C4-2B (cell line): Measurements from ENCODE around the gene IMMT.

Source experiments
- ZFX ChIP-seq: fragments of 450-650 bp; IDR thresholded peaks from 2 replicates; pipeline ENCODE4 v1.6.1; 2017
- TF ChIP-seq, protein P1 (sequence below): fragments of 450-650 bp; conservative IDR thresholded peaks from 2 replicates; pipeline ENCODE4 v1.5.1; 2017; ENCODE audit warnings: mild to moderate bottlenecking

DNA sequence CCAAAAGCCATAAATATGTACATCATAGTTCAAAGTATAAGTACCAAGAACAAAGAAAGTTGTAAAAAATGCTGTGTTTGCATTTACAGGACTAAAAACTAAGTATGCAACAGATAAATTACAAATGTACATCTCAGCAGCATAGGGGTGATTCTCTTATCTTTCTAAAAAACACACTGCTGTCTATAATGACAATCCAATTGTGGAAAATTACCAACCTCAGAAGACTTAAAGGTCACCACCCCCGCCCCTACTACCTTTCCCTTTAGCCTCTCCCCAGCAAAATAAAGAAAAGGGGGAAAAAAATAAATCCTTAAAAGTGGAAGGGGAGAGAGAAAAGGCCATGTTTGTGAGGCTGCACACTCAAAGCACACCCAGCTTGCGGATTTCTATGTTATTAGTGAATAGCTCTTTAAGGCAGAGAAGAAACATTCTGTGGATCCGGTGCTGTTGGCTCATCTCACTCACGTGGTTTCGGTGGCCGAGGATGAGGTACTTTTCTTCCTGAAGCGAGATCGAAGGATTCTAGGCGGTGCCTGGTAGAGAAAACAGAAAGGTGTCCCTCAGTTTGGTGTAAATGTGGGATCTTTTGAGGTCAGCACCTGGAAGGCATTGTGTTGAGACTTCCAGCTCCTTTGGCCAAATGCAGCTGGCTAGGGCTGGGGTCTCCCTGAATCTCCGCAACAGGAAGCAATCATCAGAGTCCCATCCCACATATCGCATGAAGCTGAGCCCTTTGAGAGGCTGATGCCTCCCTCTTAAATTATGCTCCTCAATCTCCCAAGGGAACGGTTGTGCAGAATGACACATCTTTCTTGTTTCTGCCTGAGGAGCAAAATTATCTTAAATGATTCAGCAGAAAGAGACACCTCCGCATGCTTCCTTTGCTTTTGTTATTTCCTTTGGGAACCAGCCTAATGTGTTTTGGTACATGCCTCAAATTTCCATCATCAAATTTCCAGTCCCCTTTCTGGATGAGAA is 21.6 kb upstream of the IMMT start:
- TF ChIP-seq, protein P1, sequence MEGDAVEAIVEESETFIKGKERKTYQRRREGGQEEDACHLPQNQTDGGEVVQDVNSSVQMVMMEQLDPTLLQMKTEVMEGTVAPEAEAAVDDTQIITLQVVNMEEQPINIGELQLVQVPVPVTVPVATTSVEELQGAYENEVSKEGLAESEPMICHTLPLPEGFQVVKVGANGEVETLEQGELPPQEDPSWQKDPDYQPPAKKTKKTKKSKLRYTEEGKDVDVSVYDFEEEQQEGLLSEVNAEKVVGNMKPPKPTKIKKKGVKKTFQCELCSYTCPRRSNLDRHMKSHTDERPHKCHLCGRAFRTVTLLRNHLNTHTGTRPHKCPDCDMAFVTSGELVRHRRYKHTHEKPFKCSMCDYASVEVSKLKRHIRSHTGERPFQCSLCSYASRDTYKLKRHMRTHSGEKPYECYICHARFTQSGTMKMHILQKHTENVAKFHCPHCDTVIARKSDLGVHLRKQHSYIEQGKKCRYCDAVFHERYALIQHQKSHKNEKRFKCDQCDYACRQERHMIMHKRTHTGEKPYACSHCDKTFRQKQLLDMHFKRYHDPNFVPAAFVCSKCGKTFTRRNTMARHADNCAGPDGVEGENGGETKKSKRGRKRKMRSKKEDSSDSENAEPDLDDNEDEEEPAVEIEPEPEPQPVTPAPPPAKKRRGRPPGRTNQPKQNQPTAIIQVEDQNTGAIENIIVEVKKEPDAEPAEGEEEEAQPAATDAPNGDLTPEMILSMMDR = no peak
- TF ChIP-seq ZFX = no peak
